Right lobe of liver (tissue), 6 donors: ENCODE results near the gene ADARB2. TPM values are rescaled to one million over a fixed set of nuclear protein-coding genes. Genes with fewer than 3 reads are reported as not detected.

Experiments
- ATAC-seq, 4 donors: fragments of 200-7000 bp; cut with Tn5 transposase; one replicate each; pipeline ENCODE4 v1.9.1; 2020; ENCODE audit warnings: mild to moderate bottlenecking in 4 of 4, moderate library complexity in 4 of 4
- DNase-seq, 3 donors: peaks; one replicate each; pipeline ENCODE4 v3.0.0-alpha.2; 2020
- H3K27ac ChIP-seq, 3 donors: fragments of 200-600 bp; one replicate each; pipeline ENCODE4 v1.8.0; 2022
- H3K27me3 ChIP-seq, 2 donors: fragments of 200-600 bp; one replicate each; pipeline ENCODE4 v1.8.0; 2022
- H3K36me3 ChIP-seq, 4 donors: fragments of 200-600 bp; sonication (generic) in 1 of 4; one replicate each; pipeline versions ENCODE4 v1.5.1 to v1.8.0; 2017 to 2022; ENCODE audit warnings: control low read depth in 1 of 4
- H3K4me1 ChIP-seq, 4 donors: fragments of 200-600 bp; sonication (generic) in 1 of 4; one replicate each; pipeline versions ENCODE4 v1.5.1 to v1.8.0; 2017 to 2022; ENCODE audit warnings: control low read depth in 1 of 4
- H3K4me3 ChIP-seq, 3 donors: fragments of 200-600 bp; one replicate each; pipeline ENCODE4 v1.8.0; 2022
- H3K9me3 ChIP-seq, 4 donors: fragments of 200-600 bp; sonication (generic) in 1 of 4; one replicate each; pipeline versions ENCODE4 v1.5.1 to v1.8.0; 2017 to 2022; ENCODE audit warnings: control low read depth in 1 of 4
- POLR2A ChIP-seq: fragments of 450-650 bp; IDR thresholded peaks from one replicate; pipeline ENCODE4 v1.6.1; 2017; ENCODE audit warnings: antibody characterized with exemption, mild to moderate bottlenecking
- WGBS: methylation state at CpG from one replicate; pipeline ENCODE4 v1.1.6; 2018; ENCODE audit warnings: low coverage, low lambda C conversion rate; ENCODE audit not compliant: insufficient coverage; ENCODE audit errors: missing lambda C conversion rate; 5-methylcytosine and 5-hydroxymethylcytosine counted together
- intact Hi-C, 2 donors: fragments of 100-400 bp; cut with DNase I; formaldehyde crosslinking; loops; one replicate each; pipeline versions ENCODE4 v1.11.2 to v1.14.1; 2022
- total RNA-seq, 6 experiments: library from RNA; depleted of rRNA in 2 of 6; stranded (reverse); fragments of >200 nt in 2 of 6; fragmentation: NEBNext Ultra II Directional in 3 of 6; extraction: Animal tissue kit (Norgen Biotek cat#: 25700) in 3 of 6; gene quantifications; one replicate each; pipeline versions ENCODE4 v1.1.0 to v1.2.4, GENCODE V29; 2016 to 2023
- TF ChIP-seq, protein P1 (sequence below), 4 donors: fragments of 200-600 bp in 3 of 4; fragments of 450-650 bp in 1 of 4; IDR thresholded peaks; one replicate each; pipeline versions ENCODE4 v1.5.1 to v1.8.0; 2016 to 2022; ENCODE audit warnings: antibody characterized with exemption in 4 of 4, mild to moderate bottlenecking in 2 of 4
- donor health status: DM: no; HTN: yes; CAD: no.
- donor health status: DM: no; HTN: no; CAD: no.
- donor health status: DM: no; HTN: no; CAD: no.
- donor health status: DM: no; HTN: yes; CAD: no.
- donor health status: DM: no; HTN: yes; CAD: no.

ADARB2 gene
- total RNA-seq, 6 experiments from 2014 or later, result 0.07 to 0.68 (median 0.42) TPM

- ATAC-seq (no peak), DNase-seq (no peak)
- WGBS, result 51% methylated on average over 14 of the region's 15 CpGs
- no peaks in the 10 kb centered on the region for H3K9me3 ChIP-seq
- no peak overlapping the region for H3K4me3 ChIP-seq
- H3K27ac ChIP-seq, result no peak overlapping the region
- TF ChIP-seq POLR2A, result no peak
- no peaks in the 10 kb centered on the region for H3K36me3 ChIP-seq
- intact Hi-C loops, result no loop called here
- no peaks in the 10 kb centered on the region for H3K27me3 ChIP-seq
- no peaks in the 10 kb centered on the region for H3K4me1 ChIP-seq
Measured at GRCh38 chr10:1509011-1509530, 228.3 kb downstream of the ADARB2 start.

- H3K4me1 ChIP-seq, result no peaks in the 10 kb centered on the region
- no peaks in the 10 kb centered on the region for H3K36me3 ChIP-seq
- WGBS, result 25% methylated on average over 2 of the region's 16 CpGs
- no peak overlapping the region for H3K27ac ChIP-seq
- intact Hi-C loops, result no loop called here
- no peaks in the 10 kb centered on the region for H3K9me3 ChIP-seq
- no peaks in the 10 kb centered on the region for H3K27me3 ChIP-seq
- DNase-seq (no peak), ATAC-seq (no peak)
- H3K4me3 ChIP-seq, result no peak overlapping the region
- TF ChIP-seq POLR2A, result no peak
- TF ChIP-seq, protein P1, sequence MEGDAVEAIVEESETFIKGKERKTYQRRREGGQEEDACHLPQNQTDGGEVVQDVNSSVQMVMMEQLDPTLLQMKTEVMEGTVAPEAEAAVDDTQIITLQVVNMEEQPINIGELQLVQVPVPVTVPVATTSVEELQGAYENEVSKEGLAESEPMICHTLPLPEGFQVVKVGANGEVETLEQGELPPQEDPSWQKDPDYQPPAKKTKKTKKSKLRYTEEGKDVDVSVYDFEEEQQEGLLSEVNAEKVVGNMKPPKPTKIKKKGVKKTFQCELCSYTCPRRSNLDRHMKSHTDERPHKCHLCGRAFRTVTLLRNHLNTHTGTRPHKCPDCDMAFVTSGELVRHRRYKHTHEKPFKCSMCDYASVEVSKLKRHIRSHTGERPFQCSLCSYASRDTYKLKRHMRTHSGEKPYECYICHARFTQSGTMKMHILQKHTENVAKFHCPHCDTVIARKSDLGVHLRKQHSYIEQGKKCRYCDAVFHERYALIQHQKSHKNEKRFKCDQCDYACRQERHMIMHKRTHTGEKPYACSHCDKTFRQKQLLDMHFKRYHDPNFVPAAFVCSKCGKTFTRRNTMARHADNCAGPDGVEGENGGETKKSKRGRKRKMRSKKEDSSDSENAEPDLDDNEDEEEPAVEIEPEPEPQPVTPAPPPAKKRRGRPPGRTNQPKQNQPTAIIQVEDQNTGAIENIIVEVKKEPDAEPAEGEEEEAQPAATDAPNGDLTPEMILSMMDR (IDR thresholded peaks at IDR 0.05), result no peak
Measured at GRCh38 chr10:1508096-1508495, 229.2 kb downstream of the ADARB2 start.

DNA sequence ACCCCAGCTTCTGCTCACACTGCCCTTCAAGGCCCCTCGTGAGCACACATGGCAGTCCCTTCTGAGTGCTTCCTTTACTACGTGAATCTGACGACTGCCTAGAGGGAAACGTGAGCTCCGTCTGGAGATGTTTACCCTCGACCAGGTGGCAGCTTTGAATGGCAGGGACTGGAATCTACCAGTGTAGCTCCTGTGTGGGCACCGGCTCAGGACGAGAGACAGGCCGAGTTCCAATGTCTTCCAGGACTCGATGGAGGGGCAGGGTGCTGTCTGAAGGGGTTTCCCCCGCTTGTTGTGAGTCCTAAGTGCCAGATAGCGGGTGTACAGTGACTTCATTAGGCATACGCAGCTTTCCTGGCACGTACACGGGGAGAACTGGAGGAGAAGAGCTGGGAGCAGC, 229.9 kb downstream of the ADARB2 start:
- WGBS, result 51% methylated on average over 4 of the region's 15 CpGs
- H3K4me3 ChIP-seq, result no peak overlapping the region
- no peaks in the 10 kb centered on the region for H3K9me3 ChIP-seq
- TF ChIP-seq POLR2A, result no peak
- TF ChIP-seq, protein P1 (IDR thresholded peaks at IDR 0.05), result no peak
- H3K36me3 ChIP-seq, result no peaks in the 10 kb centered on the region
- DNase-seq, result no peak
- no peak for ATAC-seq
- no peaks in the 10 kb centered on the region for H3K27me3 ChIP-seq
- intact Hi-C loops, result no loop called here
- no peaks in the 10 kb centered on the region for H3K4me1 ChIP-seq
- H3K27ac ChIP-seq, result no peak overlapping the region

- no peaks in the 10 kb centered on the region for H3K36me3 ChIP-seq
- DNase-seq (no peak), ATAC-seq (no peak)
- 74% methylated on average over 8 of the region's 8 CpGs for WGBS
- H3K27me3 ChIP-seq, result no peaks in the 10 kb centered on the region
- H3K4me1 ChIP-seq, result no peaks in the 10 kb centered on the region
- H3K27ac ChIP-seq, result no peak overlapping the region
- H3K4me3 ChIP-seq, result no peak overlapping the region
- H3K9me3 ChIP-seq, result no peaks in the 10 kb centered on the region
- TF ChIP-seq POLR2A, result no peak
- TF ChIP-seq, protein P1 (IDR thresholded peaks at IDR 0.05), result no peak
- intact Hi-C loops, result no loop called here
Measured at GRCh38 chr10:1504940-1505339, 232.4 kb downstream of the ADARB2 start.

DNA sequence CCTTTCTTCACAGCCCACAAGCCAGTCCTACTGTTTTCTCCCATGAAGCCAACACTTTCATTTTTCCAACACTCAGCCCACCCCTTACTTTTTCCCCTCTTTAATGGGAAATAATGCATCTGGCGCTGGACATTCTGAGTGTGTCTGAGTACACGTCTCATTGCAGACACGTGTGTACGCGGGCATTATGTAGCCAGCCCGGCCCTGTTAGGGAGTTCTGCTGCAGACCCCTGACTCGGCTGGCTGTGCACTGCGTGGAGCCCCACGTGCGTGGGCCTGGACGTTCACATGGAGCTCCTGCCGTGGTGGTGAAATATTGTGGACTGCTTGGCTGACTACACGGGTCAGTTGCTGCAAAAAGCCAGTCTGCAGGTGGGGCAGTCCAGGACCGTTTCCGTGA, 233.0 kb downstream of the ADARB2 start:
- WGBS, result 49% methylated on average over 4 of the region's 15 CpGs
- Histone ChIP-seq H3K27me3 (no peaks in the 10 kb centered on the region), H3K36me3 (no peaks in the 10 kb centered on the region), H3K9me3 (no peaks in the 10 kb centered on the region), H3K27ac (no peak overlapping the region), H3K4me3 (no peak overlapping the region), H3K4me1 (no peaks in the 10 kb centered on the region)
- TF ChIP-seq POLR2A, result no peak
- TF ChIP-seq, protein P1 (IDR thresholded peaks at IDR 0.05), result no peak
- ATAC-seq (no peak), DNase-seq (no peak)
- intact Hi-C loops, result no loop called here
